ENCODE data around the gene RITA1.

RITA1 gene

DNA sequence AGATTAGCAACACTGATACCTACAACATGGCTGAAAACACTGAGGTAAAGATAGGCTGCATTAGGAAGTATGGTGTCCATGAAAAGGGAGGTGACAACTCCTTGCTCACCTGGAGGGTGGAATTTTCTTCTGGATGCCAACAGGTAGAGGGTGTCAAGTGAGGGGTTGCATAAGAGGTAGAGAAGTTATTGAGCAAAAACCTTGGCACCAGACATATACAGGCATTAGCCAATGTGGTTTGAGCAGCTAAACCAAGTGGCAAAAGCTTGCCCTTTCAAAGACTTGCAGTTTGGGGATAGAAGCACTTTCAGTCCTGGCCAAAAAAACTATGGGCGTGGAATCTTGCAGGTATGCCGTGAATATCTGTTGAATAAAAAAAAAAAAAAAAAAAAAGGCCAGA, 3.8 kb downstream of the RITA1 start:
- Histone ChIP-seq H3K9me3 (ENCODE audit: control insufficient read depth, low read length) (no peaks in the 10 kb centered on the region), H3K4me3 (ENCODE audit: insufficient read depth, low read depth, low read length, poor library complexity, severe bottlenecking) (no peak overlapping the region), H3K27me3 (replicated peaks; ENCODE audit: control insufficient read depth, insufficient read depth, low read length, poor library complexity, severe bottlenecking) (no peaks in the 10 kb centered on the region), H3K4me1 (ENCODE audit: control insufficient read depth, insufficient read depth, low read length, poor library complexity, severe bottlenecking) (peaks cover 10% of the 10 kb centered on the region), H3K36me3 (ENCODE audit: control insufficient read depth, insufficient read depth, low read length) (peaks cover 16% of the 10 kb centered on the region), H3K27ac (ENCODE audit: insufficient read depth, low read length, poor library complexity, severe bottlenecking) (no peak overlapping the region)
- DNase-seq: no peak

DNA sequence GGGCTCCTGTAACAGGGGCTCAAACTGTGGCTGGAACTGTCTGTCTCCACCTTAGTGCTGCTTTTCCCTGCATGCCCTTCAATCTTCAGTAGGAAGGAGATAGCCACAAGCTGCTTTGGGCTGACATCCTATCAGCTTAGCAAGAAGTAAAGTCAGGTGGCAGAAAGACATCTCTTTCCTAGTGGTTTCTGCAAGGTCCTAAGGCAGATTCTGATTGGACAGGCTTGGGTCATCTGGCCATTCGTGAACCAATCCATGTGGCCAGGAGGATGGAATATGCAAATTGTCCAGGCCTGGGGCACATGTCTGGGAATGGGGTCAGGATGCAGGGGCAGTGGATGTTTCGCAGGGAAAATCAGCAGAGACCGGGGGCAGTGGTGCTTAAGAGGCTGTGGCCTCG, 5.2 kb downstream of the RITA1 start:
- Histone ChIP-seq H3K4me1 (ENCODE audit: control insufficient read depth, insufficient read depth, low read length, poor library complexity, severe bottlenecking) (peaks cover 10% of the 10 kb centered on the region), H3K4me3 (ENCODE audit: insufficient read depth, low read depth, low read length, poor library complexity, severe bottlenecking) (no peak overlapping the region), H3K36me3 (ENCODE audit: control insufficient read depth, insufficient read depth, low read length) (peaks cover 16% of the 10 kb centered on the region), H3K27me3 (replicated peaks; ENCODE audit: control insufficient read depth, insufficient read depth, low read length, poor library complexity, severe bottlenecking) (no peaks in the 10 kb centered on the region), H3K27ac (ENCODE audit: insufficient read depth, low read length, poor library complexity, severe bottlenecking) (no peak overlapping the region), H3K9me3 (ENCODE audit: control insufficient read depth, low read length) (no peaks in the 10 kb centered on the region)
- DNase-seq: no peak

DNA sequence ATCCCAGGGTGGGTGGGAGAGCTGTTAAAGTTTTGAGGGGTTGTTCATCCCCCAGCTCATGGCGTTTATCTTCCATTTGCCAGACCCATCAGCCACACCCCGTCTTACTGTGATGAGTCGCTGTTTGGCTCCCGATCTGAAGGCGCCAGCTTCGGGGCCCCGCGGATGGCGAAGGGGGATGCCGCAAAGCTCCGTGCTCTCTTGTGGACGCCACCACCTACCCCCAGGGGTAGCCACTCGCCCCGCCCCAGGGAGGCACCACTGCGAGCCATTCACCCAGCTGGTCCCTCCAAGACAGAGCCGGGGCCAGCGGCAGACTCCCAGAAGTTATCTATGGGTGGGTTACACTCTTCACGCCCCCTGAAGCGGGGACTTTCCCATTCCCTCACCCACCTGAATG, 5.7 kb downstream of the RITA1 start:
- Histone ChIP-seq H3K9me3 (ENCODE audit: control insufficient read depth, low read length) (no peaks in the 10 kb centered on the region), H3K4me1 (ENCODE audit: control insufficient read depth, insufficient read depth, low read length, poor library complexity, severe bottlenecking) (peaks cover 5% of the 10 kb centered on the region), H3K27ac (ENCODE audit: insufficient read depth, low read length, poor library complexity, severe bottlenecking) (no peak overlapping the region), H3K4me3 (ENCODE audit: insufficient read depth, low read depth, low read length, poor library complexity, severe bottlenecking) (no peak overlapping the region), H3K36me3 (ENCODE audit: control insufficient read depth, insufficient read depth, low read length) (peaks cover 16% of the 10 kb centered on the region), H3K27me3 (replicated peaks; ENCODE audit: control insufficient read depth, insufficient read depth, low read length, poor library complexity, severe bottlenecking) (no peaks in the 10 kb centered on the region)
- DNase-seq: no peak

DNA sequence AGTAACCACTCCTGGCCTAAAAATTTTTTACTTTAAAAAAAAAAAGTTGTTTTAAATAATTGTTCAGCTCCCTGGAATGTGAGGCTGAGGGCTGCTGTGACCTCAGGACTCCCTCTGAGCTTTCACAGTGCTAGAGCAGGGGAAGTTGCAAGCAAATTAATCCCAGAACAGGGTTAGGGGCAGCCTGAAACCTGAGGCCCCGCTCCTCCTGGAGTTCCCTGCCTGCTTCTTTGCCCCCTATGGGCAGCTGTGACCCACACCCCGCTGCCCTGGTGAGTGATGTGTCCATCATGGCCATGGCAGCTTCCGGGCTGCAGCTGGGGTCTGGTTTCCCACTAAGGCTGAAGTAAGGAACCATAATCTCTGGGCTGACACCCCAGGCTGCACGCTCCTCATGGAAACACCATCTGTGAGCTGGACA, 9.5 kb downstream of the RITA1 start:
- no peaks in the 10 kb centered on the region for H3K9me3 ChIP-seq (ENCODE audit: control insufficient read depth, low read length)
- DNase-seq: no peak
- no peak overlapping the region for H3K4me3 ChIP-seq (ENCODE audit: insufficient read depth, low read depth, low read length, poor library complexity, severe bottlenecking)
- no peaks in the 10 kb centered on the region for H3K4me1 ChIP-seq (ENCODE audit: control insufficient read depth, insufficient read depth, low read length, poor library complexity, severe bottlenecking)
- H3K36me3 ChIP-seq (ENCODE audit: control insufficient read depth, insufficient read depth, low read length): peaks cover 16% of the 10 kb centered on the region
- no peaks in the 10 kb centered on the region for H3K27me3 ChIP-seq (replicated peaks; ENCODE audit: control insufficient read depth, insufficient read depth, low read length, poor library complexity, severe bottlenecking)
- no peak overlapping the region for H3K27ac ChIP-seq (ENCODE audit: insufficient read depth, low read length, poor library complexity, severe bottlenecking)

DNA sequence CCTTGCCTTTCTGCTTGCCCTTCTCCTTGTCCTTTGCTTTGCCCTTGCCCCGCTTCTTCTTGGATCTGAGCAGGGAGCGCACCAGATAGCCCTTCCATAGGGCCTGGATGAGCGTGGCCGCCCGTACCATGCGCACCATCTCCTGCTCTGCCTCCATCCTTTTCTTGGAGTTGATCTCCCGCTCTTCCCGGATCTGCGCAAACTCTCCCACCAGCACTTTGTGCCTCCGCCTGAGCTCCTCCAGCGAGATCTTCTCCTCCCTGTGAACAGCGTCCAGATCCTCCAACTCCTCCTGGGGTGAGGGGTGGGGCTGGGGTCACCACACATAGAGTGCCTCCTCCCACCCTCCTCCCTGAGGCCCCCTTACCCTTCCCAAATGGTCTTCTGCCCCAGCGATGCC, 10.1 kb downstream of the RITA1 start:
- Histone ChIP-seq H3K27ac (ENCODE audit: insufficient read depth, low read length, poor library complexity, severe bottlenecking) (no peak overlapping the region), H3K4me1 (ENCODE audit: control insufficient read depth, insufficient read depth, low read length, poor library complexity, severe bottlenecking) (no peaks in the 10 kb centered on the region), H3K36me3 (ENCODE audit: control insufficient read depth, insufficient read depth, low read length) (peaks cover 16% of the 10 kb centered on the region), H3K4me3 (ENCODE audit: insufficient read depth, low read depth, low read length, poor library complexity, severe bottlenecking) (no peak overlapping the region), H3K9me3 (ENCODE audit: control insufficient read depth, low read length) (no peaks in the 10 kb centered on the region), H3K27me3 (replicated peaks; ENCODE audit: control insufficient read depth, insufficient read depth, low read length, poor library complexity, severe bottlenecking) (no peaks in the 10 kb centered on the region)
- DNase-seq: no peak

DNA sequence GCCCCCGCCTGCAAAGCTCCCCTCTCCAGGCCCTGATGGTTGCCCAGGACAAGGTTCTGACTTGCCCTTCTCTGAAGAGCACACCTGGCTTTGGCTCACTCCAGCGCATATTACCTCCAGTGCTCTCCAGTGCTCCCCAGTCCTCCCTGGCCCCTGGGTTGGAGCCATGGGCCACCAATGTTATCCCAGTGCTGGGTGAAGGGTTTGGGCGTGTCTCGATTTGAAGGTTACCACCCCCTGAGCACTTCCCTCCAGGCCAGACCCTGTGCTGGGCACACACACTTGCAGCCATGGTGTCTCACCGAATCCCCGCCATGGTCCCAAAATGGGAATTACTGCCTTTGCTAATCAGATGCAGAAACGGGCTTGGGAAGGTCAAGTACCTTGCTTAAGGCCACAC, 11.1 kb downstream of the RITA1 start:
- H3K4me1 ChIP-seq (ENCODE audit: control insufficient read depth, insufficient read depth, low read length, poor library complexity, severe bottlenecking): no peaks in the 10 kb centered on the region
- no peaks in the 10 kb centered on the region for H3K27me3 ChIP-seq (replicated peaks; ENCODE audit: control insufficient read depth, insufficient read depth, low read length, poor library complexity, severe bottlenecking)
- H3K9me3 ChIP-seq (ENCODE audit: control insufficient read depth, low read length): no peaks in the 10 kb centered on the region
- H3K36me3 ChIP-seq (ENCODE audit: control insufficient read depth, insufficient read depth, low read length): peaks cover 8% of the 10 kb centered on the region
- no peak overlapping the region for H3K27ac ChIP-seq (ENCODE audit: insufficient read depth, low read length, poor library complexity, severe bottlenecking)
- no peak overlapping the region for H3K4me3 ChIP-seq (ENCODE audit: insufficient read depth, low read depth, low read length, poor library complexity, severe bottlenecking)
- no peak for DNase-seq

DNA sequence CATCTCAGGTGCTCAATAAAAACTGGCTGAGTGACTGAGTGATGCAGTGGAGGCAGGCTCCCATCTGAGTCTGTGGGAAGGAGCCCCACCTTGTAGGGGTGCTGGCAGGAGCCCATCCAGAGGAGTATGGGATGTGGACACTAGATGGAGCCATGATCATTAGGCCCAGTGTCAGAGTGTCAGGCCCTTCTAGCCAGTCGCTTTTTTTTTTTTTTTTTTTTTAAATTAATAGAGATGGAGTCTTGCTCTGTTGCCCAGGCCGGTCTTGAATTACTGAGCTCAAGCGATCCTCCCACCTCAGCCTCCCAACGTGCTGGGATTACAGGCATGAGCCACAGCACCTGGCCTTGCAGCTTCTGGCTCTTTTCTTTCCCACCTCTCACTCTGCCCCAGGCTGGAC, 11.5 kb downstream of the RITA1 start:
- no peaks in the 10 kb centered on the region for H3K27me3 ChIP-seq (replicated peaks; ENCODE audit: control insufficient read depth, insufficient read depth, low read length, poor library complexity, severe bottlenecking)
- no peak overlapping the region for H3K27ac ChIP-seq (ENCODE audit: insufficient read depth, low read length, poor library complexity, severe bottlenecking)
- no peaks in the 10 kb centered on the region for H3K4me1 ChIP-seq (ENCODE audit: control insufficient read depth, insufficient read depth, low read length, poor library complexity, severe bottlenecking)
- peak in 2 of 3 donors; percentile 27 to 30 for DNase-seq
- peaks cover 5% of the 10 kb centered on the region for H3K36me3 ChIP-seq (ENCODE audit: control insufficient read depth, insufficient read depth, low read length)
- H3K4me3 ChIP-seq (ENCODE audit: insufficient read depth, low read depth, low read length, poor library complexity, severe bottlenecking): no peak overlapping the region
- H3K9me3 ChIP-seq (ENCODE audit: control insufficient read depth, low read length): no peaks in the 10 kb centered on the region

DNA sequence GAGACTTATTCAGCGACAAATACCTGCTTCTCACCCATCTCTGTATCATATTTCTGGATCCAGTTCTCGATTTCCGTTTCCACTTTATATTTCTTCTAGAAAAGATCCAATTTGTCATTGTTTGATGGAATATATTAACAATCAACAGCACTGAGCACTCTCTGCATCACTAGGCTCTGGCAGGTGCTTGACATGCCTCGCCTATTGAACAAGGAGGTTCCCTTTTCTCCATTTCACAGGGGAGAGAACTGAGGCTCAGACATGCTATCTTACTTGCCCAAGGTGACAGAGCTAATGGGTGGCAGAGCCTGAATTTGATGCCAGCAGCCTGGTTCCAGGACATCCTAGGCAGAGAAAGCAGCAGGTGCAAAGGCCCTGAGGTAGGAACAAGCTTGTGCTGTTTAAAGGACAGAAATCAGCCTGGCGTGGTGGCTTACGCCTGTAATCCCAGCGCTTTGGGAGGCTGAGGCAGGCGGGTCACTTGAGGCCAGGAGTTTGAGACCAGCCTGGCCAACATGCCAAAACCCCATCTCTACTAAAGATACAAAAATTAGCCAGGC, 12.1 kb downstream of the RITA1 start:
- H3K36me3 ChIP-seq (ENCODE audit: control insufficient read depth, insufficient read depth, low read length): no peaks in the 10 kb centered on the region
- no peak for DNase-seq
- no peak overlapping the region for H3K4me3 ChIP-seq (ENCODE audit: insufficient read depth, low read depth, low read length, poor library complexity, severe bottlenecking)
- H3K27me3 ChIP-seq (replicated peaks; ENCODE audit: control insufficient read depth, insufficient read depth, low read length, poor library complexity, severe bottlenecking): no peaks in the 10 kb centered on the region
- H3K4me1 ChIP-seq (ENCODE audit: control insufficient read depth, insufficient read depth, low read length, poor library complexity, severe bottlenecking): no peaks in the 10 kb centered on the region
- H3K27ac ChIP-seq (ENCODE audit: insufficient read depth, low read length, poor library complexity, severe bottlenecking): no peak overlapping the region
- no peaks in the 10 kb centered on the region for H3K9me3 ChIP-seq (ENCODE audit: control insufficient read depth, low read length)

GRCh38 chr12:113198296-113198695, 12.8 kb downstream of the RITA1 start:
- Histone ChIP-seq H3K27ac (ENCODE audit: insufficient read depth, low read length, poor library complexity, severe bottlenecking) (no peak overlapping the region), H3K4me1 (ENCODE audit: control insufficient read depth, insufficient read depth, low read length, poor library complexity, severe bottlenecking) (no peaks in the 10 kb centered on the region), H3K9me3 (ENCODE audit: control insufficient read depth, low read length) (no peaks in the 10 kb centered on the region), H3K27me3 (replicated peaks; ENCODE audit: control insufficient read depth, insufficient read depth, low read length, poor library complexity, severe bottlenecking) (no peaks in the 10 kb centered on the region), H3K36me3 (ENCODE audit: control insufficient read depth, insufficient read depth, low read length) (no peaks in the 10 kb centered on the region), H3K4me3 (ENCODE audit: insufficient read depth, low read depth, low read length, poor library complexity, severe bottlenecking) (no peak overlapping the region)
- DNase-seq: no peak

GRCh38 chr12:113200021-113200797, 14.7 kb downstream of the RITA1 start:
- Histone ChIP-seq H3K4me1 (ENCODE audit: control insufficient read depth, insufficient read depth, low read length, poor library complexity, severe bottlenecking) (no peaks in the 10 kb centered on the region), H3K27ac (ENCODE audit: insufficient read depth, low read length, poor library complexity, severe bottlenecking) (no peak overlapping the region), H3K4me3 (ENCODE audit: insufficient read depth, low read depth, low read length, poor library complexity, severe bottlenecking) (no peak overlapping the region), H3K27me3 (replicated peaks; ENCODE audit: control insufficient read depth, insufficient read depth, low read length, poor library complexity, severe bottlenecking) (no peaks in the 10 kb centered on the region), H3K36me3 (ENCODE audit: control insufficient read depth, insufficient read depth, low read length) (no peaks in the 10 kb centered on the region), H3K9me3 (ENCODE audit: control insufficient read depth, low read length) (no peaks in the 10 kb centered on the region)
- DNase-seq: no peak
